GM12865 (cell line): Measurements from ENCODE around the gene GBX1.

Experiments
- DNase-seq: peaks from one replicate; pipeline ENCODE4 v3.0.0; 2010; ENCODE audit warnings: low read depth
- H3K4me3 ChIP-seq: 2 replicates; pipeline ENCODE4 v1.5.1; 2011; ENCODE audit warnings: mild to moderate bottlenecking, low read depth, low read length, control low read depth
- TF ChIP-seq, protein P1 (sequence below): IDR thresholded peaks from 2 replicates; pipeline ENCODE4 v1.5.1; 2011; ENCODE audit warnings: low read length, control low read depth, low read depth, inconsistent platforms; ENCODE audit not compliant: insufficient read depth; ENCODE audit errors: missing control alignments

The GBX1 gene

DNA sequence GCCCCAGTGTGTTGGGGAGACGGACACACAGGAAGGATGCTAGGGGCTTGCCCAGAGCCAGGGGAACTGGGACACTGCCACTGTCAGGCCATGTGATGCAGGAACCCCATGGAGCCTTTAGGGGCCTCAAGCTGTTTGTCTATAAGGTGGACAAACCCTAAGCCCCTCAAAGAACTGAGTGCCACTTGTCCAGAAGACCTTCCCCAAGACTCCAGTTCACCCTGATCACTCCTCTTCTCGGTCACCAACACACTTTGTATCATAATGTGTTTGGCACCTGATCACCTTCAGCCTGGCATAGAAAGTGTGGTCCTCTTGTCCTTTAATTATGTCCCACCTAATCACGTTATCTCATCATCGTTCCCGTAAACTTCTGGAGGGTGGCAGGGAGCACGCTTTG lies 42.1 kb upstream of the GBX1 start:
- H3K4me3 ChIP-seq: no peak overlapping the region
- TF ChIP-seq, protein P1, sequence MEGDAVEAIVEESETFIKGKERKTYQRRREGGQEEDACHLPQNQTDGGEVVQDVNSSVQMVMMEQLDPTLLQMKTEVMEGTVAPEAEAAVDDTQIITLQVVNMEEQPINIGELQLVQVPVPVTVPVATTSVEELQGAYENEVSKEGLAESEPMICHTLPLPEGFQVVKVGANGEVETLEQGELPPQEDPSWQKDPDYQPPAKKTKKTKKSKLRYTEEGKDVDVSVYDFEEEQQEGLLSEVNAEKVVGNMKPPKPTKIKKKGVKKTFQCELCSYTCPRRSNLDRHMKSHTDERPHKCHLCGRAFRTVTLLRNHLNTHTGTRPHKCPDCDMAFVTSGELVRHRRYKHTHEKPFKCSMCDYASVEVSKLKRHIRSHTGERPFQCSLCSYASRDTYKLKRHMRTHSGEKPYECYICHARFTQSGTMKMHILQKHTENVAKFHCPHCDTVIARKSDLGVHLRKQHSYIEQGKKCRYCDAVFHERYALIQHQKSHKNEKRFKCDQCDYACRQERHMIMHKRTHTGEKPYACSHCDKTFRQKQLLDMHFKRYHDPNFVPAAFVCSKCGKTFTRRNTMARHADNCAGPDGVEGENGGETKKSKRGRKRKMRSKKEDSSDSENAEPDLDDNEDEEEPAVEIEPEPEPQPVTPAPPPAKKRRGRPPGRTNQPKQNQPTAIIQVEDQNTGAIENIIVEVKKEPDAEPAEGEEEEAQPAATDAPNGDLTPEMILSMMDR: no peak
- no peak for DNase-seq

DNA sequence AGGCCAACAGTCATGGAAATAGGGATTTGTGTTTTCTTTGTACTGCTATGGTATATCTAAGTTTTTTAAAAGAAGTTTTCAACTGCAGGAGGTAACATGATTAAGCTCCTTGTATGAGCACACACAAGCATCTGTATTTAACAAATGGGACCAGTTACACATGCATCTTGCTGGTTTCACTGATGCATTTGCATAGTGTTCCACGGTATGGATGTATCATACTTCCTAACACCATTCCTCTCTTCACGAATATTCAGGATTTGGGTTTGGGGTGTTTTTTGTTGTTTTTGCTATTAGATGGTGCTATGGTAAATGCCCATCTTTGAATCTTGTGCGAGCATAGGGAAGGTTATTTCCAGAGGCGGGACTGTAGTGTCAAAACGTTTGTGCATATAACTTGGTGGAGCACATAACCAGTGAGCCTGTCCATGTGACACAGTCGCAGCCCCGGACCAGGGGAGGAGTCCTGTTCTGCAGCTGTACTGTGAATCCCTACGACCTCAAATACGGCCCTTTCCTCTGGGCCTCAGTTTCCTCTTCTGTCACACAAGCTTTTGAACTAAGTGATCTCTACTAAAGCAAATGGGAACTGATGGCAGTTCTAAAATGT lies 40.9 kb upstream of the GBX1 start:
- no peak for DNase-seq
- TF ChIP-seq, protein P1: no peak

DNA sequence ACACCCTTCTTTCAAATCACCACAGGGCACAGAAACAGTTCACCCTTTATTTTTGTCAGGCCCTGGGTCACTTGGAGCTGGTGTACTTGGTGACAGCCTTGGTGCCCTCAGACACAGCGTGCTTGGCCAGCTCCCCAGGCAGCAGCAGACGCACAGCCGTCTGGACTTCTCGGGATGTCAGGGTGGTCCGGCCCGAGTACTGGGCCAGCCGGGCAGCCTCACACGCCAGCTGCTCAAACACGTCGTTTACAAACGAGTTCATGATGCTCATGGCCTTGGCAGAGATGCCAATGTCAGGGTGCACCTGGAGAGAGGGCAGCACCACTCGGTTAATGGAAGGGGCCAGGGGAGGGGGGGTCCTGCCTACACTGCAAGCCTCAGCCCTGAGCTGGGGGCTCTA lies 40.3 kb upstream of the GBX1 start:
- DNase-seq: no peak
- H3K4me3 ChIP-seq: no peak overlapping the region
- TF ChIP-seq, protein P1: no peak

More for the DNA sequence above, 40.9 kb upstream of the GBX1 start:
- H3K4me3 ChIP-seq: no peak overlapping the region

DNA sequence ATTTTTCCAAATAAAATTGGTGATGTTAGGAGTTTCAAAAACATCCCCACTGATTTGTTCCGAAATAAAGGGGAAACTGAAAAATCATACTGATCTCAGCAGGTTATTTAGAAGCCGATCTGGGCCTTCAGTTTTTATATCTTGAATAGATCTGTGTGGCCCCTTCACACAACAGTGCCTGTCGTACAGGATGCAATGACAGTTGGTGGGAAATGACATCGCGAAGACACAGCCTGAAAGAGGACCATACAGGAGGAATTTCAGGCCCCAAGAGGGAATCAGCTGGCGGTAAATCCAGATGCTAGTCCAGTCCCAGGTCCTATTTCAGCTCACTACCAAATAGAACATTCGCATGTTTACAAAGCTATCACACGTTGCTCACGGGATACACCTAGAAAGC lies 39.8 kb upstream of the GBX1 start:
- no peak overlapping the region for H3K4me3 ChIP-seq
- TF ChIP-seq, protein P1: no peak
- DNase-seq: no peak

DNA sequence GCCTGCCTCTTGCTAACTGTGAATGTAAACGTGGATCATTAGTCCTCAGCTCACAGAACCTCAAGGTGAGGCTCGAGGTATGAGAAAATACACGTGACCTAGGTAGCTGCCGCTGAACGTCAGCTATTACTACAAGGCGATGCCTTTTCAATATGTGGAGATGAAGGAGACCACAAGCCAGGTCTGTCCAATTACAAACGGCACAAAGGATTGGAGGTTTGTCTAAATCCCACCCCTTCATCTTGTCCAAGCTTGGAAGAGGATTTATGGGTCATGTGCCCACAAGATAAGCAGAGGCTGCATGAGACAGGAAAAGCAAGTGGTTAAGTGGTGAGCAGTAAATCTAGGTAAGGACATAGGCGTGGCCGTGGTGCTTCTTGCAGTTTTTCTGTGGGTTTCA lies 39.4 kb upstream of the GBX1 start:
- TF ChIP-seq, protein P1: no peak
- no peak for DNase-seq
- no peak overlapping the region for H3K4me3 ChIP-seq

DNA sequence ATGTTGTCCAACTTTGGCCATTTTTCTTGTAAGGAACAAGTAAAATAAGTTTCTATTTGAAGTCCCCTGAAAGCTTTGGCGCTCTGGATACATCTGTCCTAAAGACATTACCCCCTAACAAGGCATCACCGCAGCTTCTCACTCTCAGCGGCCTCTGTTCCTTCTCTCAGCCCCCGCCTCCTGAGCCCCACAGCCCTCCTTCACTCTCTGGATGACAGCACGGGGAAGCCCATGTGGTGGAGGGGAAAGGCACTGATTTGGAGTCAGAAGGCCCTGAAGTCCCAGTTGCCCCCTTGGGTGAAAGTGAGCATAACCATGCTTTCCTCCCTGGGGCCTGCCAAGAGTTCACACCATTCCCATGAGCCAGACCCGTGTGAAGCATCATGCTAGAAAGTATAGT lies 38.2 kb upstream of the GBX1 start:
- H3K4me3 ChIP-seq: no peak overlapping the region
- peak; percentile 11 for DNase-seq
- TF ChIP-seq, protein P1: no peak

DNA sequence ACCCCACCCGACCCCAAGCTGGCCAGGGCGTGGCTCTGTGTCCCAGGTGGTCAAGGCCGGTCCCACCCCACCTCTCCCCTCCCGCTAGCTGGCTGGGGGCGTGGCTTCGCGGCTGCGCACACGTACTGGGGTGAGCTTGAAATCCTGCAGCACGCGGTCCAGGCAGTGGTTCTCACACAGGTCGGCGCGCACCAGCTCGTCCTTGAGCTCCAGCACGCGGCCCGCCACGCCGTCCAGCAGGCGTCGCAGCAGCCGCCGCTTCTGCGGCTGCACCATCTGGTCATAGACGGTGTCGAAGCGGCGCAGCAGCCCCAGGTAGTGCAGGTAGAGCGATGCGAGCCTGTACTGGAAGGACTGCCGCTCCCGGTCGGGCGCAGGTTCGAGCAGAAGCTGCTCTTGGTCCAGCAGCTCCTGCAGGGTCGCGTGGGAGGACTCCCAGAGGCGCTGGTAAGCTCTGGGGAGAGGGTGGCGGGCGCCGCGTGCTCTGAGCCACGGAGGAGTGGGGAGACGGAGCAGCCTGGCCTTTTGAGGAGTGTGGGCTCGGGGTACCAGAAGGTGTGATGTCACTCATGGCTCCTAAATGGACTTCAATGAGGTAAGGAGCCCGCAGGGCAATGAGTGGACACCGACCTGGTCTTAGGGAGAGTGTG lies 37.0 kb upstream of the GBX1 start:
- no peak for DNase-seq
- no peak overlapping the region for H3K4me3 ChIP-seq
- TF ChIP-seq, protein P1: no peak
